ENCODE data around the gene EPM2A.
A peak's percentile ranks its signal among the peaks of the same experiment; 100 is the strongest.
"Not testable (repeated sequence)": the region's sequence is repeated elsewhere in the genome, so short reads cannot be mapped to it uniquely, and the experiment has no call there.

EPM2A gene
- long read RNA-seq, donor 1, full-length matches to known transcripts: 10 of 10 reads
- long read RNA-seq, donor 1, partial matches to known transcripts: 0 of 10 reads
- long read RNA-seq, donor 1, other reads (novel, unspliced or antisense): 0 of 10 reads
- long read RNA-seq, donor 2, full-length matches to known transcripts: 3 of 3 reads
- long read RNA-seq, donor 2, partial matches to known transcripts: 0 of 3 reads
- long read RNA-seq, donor 2, other reads (novel, unspliced or antisense): 0 of 3 reads
- long read RNA-seq, donor 3, full-length matches to known transcripts: 7 of 7 reads
- long read RNA-seq, donor 3, partial matches to known transcripts: 0 of 7 reads
- long read RNA-seq, donor 3, other reads (novel, unspliced or antisense): 0 of 7 reads
- long read RNA-seq, donor 4, full-length matches to known transcripts: 8 of 8 reads
- long read RNA-seq, donor 4, partial matches to known transcripts: 0 of 8 reads
- long read RNA-seq, donor 4, other reads (novel, unspliced or antisense): 0 of 8 reads
- long read RNA-seq, donor 5, full-length matches to known transcripts: 6 of 6 reads
- long read RNA-seq, donor 5, partial matches to known transcripts: 0 of 6 reads
- long read RNA-seq, donor 5, other reads (novel, unspliced or antisense): 0 of 6 reads
- long read RNA-seq, donor 6, partial matches to known transcripts: 0 of 5 reads
- long read RNA-seq, donor 6, other reads (novel, unspliced or antisense): 0 of 5 reads
- long read RNA-seq, donor 7, full-length matches to known transcripts: 11 of 11 reads
- long read RNA-seq, donor 7, partial matches to known transcripts: 0 of 11 reads
- long read RNA-seq, donor 7, other reads (novel, unspliced or antisense): 0 of 11 reads
- long read RNA-seq, donor 8, full-length matches to known transcripts: 5 of 5 reads
- long read RNA-seq, donor 8, partial matches to known transcripts: 0 of 5 reads
- long read RNA-seq, donor 8, other reads (novel, unspliced or antisense): 0 of 5 reads

GRCh38 chr6:145735356-145736165 lies at the start of gene EPM2A:
Gene EPM2A (minus strand): TSS chr6:145735520. CDS start chr6:145735498, 22 bp downstream.
- peak; percentile 90 for DNase-seq

- DNase-seq: no peak
These were observed 49.4 kb upstream of the EPM2A start for GRCh38 chr6:145784683-145785082.

- DNase-seq: no peak
These were observed 48.5 kb upstream of the EPM2A start for GRCh38 chr6:145783796-145784195.

- DNase-seq: no peak
These were observed 37.5 kb upstream of the EPM2A start for GRCh38 chr6:145772846-145773245.

- no peak for DNase-seq
These were observed 30.1 kb upstream of the EPM2A start for GRCh38 chr6:145765449-145765848.

- no peak for DNase-seq
These were observed 28.4 kb upstream of the EPM2A start for GRCh38 chr6:145763742-145764141.

GRCh38 chr6:145761584-145761983 lies 26.3 kb upstream of the EPM2A start:
- no peak for DNase-seq

- DNase-seq: no peak
These were observed 22.8 kb upstream of the EPM2A start for GRCh38 chr6:145758113-145758512.

GRCh38 chr6:145756170-145756662 lies 20.9 kb upstream of the EPM2A start:
- DNase-seq: no peak

- DNase-seq: no peak
These were observed 20.4 kb upstream of the EPM2A start for GRCh38 chr6:145755682-145756081.

GRCh38 chr6:145752638-145753037 lies 17.3 kb upstream of the EPM2A start:
- no peak for DNase-seq

- DNase-seq: no peak
These were observed 14.3 kb upstream of the EPM2A start for GRCh38 chr6:145749632-145750031.

GRCh38 chr6:145745861-145746260 lies 10.5 kb upstream of the EPM2A start:
- no peak for DNase-seq

- no peak for DNase-seq
These were observed 9.3 kb upstream of the EPM2A start for GRCh38 chr6:145744619-145745018.

- no peak for DNase-seq
These were observed 8.0 kb upstream of the EPM2A start for GRCh38 chr6:145743332-145743731.

GRCh38 chr6:145742472-145742871 lies 7.2 kb upstream of the EPM2A start:
- DNase-seq: not testable (repeated sequence)

- not testable (repeated sequence) for DNase-seq
These were observed 4.4 kb upstream of the EPM2A start for GRCh38 chr6:145739685-145740084.

GRCh38 chr6:145738265-145738664 lies 2.9 kb upstream of the EPM2A start:
- no peak for DNase-seq

- peak; percentile 35 for DNase-seq
These were observed 1.4 kb upstream of the EPM2A start for GRCh38 chr6:145736661-145737144.

- DNase-seq: peak; percentile 97
These were observed 599 bp downstream of the EPM2A start for GRCh38 chr6:145734486-145735355.

- peak; percentile 24 for DNase-seq
These were observed 1.5 kb downstream of the EPM2A start for GRCh38 chr6:145733810-145734209.
